ENCODE results near the gene DCAF15.

DCAF15 gene

DNA sequence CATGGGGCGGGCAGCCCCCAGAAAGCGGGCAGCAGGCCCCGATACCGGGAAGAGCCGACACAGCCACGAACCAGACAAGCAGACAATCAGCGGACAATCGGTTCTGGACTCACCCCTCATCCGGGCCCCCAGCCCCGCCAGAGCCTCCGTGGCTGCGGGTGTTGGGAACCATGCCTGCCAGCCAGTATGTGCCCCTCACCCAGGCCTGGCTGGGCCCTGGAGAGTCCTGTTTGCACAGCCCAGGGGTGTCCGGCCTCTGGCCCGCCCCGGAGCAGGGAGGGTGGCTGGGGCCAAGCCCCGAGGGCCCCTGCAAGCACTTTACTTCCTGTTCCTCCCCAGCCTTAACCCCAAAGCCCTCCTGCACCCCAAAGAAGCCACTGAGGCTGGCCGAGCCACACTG is 21.9 kb upstream of the DCAF15 start:
- DNase-seq = no peak

GRCh38 chr19:13931391-13932148 is 20.7 kb upstream of the DCAF15 start:
- no peak for DNase-seq

- DNase-seq = no peak
These were observed 20.1 kb upstream of the DCAF15 start for GRCh38 chr19:13932149-13932637.

- no peak for DNase-seq
These were observed 19.4 kb upstream of the DCAF15 start for GRCh38 chr19:13932911-13933393.

- no peak for DNase-seq
These were observed 17.6 kb upstream of the DCAF15 start for GRCh38 chr19:13934785-13935109.

GRCh38 chr19:13935765-13936510 is 16.4 kb upstream of the DCAF15 start:
- no peak for DNase-seq

- no peak for DNase-seq
These were observed 14.6 kb upstream of the DCAF15 start for GRCh38 chr19:13937479-13938300.

- DNase-seq = no peak
These were observed 13.8 kb upstream of the DCAF15 start, which contains the start of gene PODNL1 for GRCh38 chr19:13938301-13939064. TSS of gene PODNL1 (minus strand) at chr19:13938417. CDS start at chr19:13938181, 236 bp downstream.

- DNase-seq = no peak
These were observed 10.2 kb upstream of the DCAF15 start for GRCh38 chr19:13942023-13942684.

DNA sequence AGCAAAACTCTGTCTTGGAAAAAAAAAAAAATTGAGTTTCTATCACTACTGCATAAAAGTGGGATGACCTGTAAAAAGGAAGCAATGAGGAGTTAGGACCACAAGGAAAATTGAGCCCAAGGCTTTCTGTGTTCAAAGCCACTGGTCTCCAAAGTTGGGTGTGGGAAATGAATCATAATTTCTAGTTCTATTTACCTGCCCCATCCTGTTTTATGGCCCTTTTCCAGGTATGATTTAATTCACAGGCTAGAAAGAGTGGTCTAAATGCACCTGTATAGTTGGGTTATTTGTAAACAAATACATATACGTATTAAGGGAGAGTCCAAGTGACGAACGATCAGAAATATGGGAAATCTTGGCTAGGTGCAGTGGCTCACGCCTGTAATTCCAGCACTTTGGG is 5.9 kb upstream of the DCAF15 start:
- no peak for DNase-seq

- DNase-seq = no peak
These were observed 1.3 kb upstream of the DCAF15 start for GRCh38 chr19:13951043-13951442.

GRCh38 chr19:13951799-13952153 is 533 bp upstream of the DCAF15 start:
- DNase-seq = no peak

DNA sequence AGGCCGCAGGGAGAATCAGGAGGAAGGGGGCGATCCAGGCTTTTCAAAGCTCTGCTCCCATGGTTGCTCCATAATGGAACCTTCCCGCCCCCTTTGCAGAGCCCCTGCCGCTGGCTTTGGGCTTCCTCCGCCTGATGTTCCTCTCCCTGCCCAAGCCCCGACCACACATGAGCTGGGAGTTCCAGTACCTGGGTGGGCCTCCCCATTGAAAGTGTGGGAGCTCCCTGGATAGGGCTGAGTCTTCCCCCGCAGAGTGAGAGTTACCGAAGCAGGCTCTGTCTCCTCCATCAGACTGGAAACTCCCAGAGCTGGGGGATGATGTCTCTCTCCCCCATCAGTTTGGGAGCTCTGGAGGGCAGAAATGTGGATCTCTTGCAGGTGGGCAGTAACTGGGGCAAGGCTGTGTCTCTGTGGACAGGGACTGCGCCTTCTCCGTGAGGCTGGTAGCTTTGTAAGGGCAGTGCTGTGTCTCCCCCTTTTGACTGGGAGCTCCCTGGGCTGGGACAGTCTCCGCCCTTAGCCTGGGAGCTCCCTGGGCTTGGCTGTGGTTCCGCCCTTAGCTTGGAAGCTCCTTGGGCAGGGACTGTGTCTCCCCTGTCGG is 722 bp downstream of the DCAF15 start:
- no peak for DNase-seq

- no peak for DNase-seq
These were observed 1.9 kb downstream of the DCAF15 start for GRCh38 chr19:13954185-13954584.

GRCh38 chr19:13955662-13956364 is 3.5 kb downstream of the DCAF15 start:
- no peak for DNase-seq

- no peak for DNase-seq
These were observed 4.0 kb downstream of the DCAF15 start for GRCh38 chr19:13956365-13956744.

- DNase-seq = no peak
These were observed 4.7 kb downstream of the DCAF15 start for GRCh38 chr19:13957051-13957450.

GRCh38 chr19:13958043-13958442 is 5.7 kb downstream of the DCAF15 start:
- no peak for DNase-seq

- no peak for DNase-seq
These were observed 7.0 kb downstream of the DCAF15 start for GRCh38 chr19:13959141-13959961.

Data from CD4-positive, alpha-beta T cell treated with Interleukin-10 for 1 hour (primary cell).